Measurements from ENCODE around the gene KMT2E.

KMT2E gene

GRCh38 chr7:105068886-105069285 lies 54.9 kb downstream of the KMT2E start:
- H3K4me3 ChIP-seq (ENCODE audit: low read depth in 1 of 2, low read length in 1 of 2), result no peak overlapping the region
- H3K27me3 ChIP-seq, result no peaks in the 10 kb centered on the region
- no peaks in the 10 kb centered on the region for H3K4me1 ChIP-seq (ENCODE audit: control insufficient read depth in 1 of 2, insufficient read depth in 1 of 2, low read depth in 1 of 2, low read length in 1 of 2)
- peak overlapping the region; percentile 31 for H3K27ac ChIP-seq
- no peaks in the 10 kb centered on the region for H3K9me3 ChIP-seq
- H3K36me3 ChIP-seq, result peaks cover 84% of the 10 kb centered on the region
- TF ChIP-seq CTCF (IDR thresholded peaks at IDR 0.05), result no peak

GRCh38 chr7:105073143-105073542 lies 59.1 kb downstream of the KMT2E start:
- Histone ChIP-seq H3K4me1 (ENCODE audit: control insufficient read depth in 1 of 2, insufficient read depth in 1 of 2, low read depth in 1 of 2, low read length in 1 of 2) (no peaks in the 10 kb centered on the region), H3K4me3 (ENCODE audit: low read depth in 1 of 2, low read length in 1 of 2) (no peak overlapping the region), H3K9me3 (no peaks in the 10 kb centered on the region), H3K27ac (no peak overlapping the region), H3K27me3 (no peaks in the 10 kb centered on the region), H3K36me3 (peaks cover 91% of the 10 kb centered on the region)
- TF ChIP-seq CTCF (IDR thresholded peaks at IDR 0.05), result no peak

- peaks cover 95% of the 10 kb centered on the region for H3K36me3 ChIP-seq
- H3K27ac ChIP-seq, result no peak overlapping the region
- no peak overlapping the region for H3K4me3 ChIP-seq (ENCODE audit: low read depth in 1 of 2, low read length in 1 of 2)
- H3K27me3 ChIP-seq, result no peaks in the 10 kb centered on the region
- TF ChIP-seq CTCF (IDR thresholded peaks at IDR 0.05), result no peak
- no peaks in the 10 kb centered on the region for H3K9me3 ChIP-seq
- no peaks in the 10 kb centered on the region for H3K4me1 ChIP-seq (ENCODE audit: control insufficient read depth in 1 of 2, insufficient read depth in 1 of 2, low read depth in 1 of 2, low read length in 1 of 2)
These were observed 65.3 kb downstream of the KMT2E start for GRCh38 chr7:105079348-105079747.

GRCh38 chr7:105084581-105084980 lies 70.6 kb downstream of the KMT2E start:
- Histone ChIP-seq H3K36me3 (peaks cover 80% of the 10 kb centered on the region), H3K27me3 (no peaks in the 10 kb centered on the region), H3K9me3 (no peaks in the 10 kb centered on the region), H3K4me1 (ENCODE audit: control insufficient read depth in 1 of 2, insufficient read depth in 1 of 2, low read depth in 1 of 2, low read length in 1 of 2) (no peaks in the 10 kb centered on the region), H3K4me3 (ENCODE audit: low read depth in 1 of 2, low read length in 1 of 2) (no peak overlapping the region), H3K27ac (no peak overlapping the region)
- no peak for TF ChIP-seq CTCF (IDR thresholded peaks at IDR 0.05)

GRCh38 chr7:105086850-105087249 lies 72.8 kb downstream of the KMT2E start:
- Histone ChIP-seq H3K9me3 (no peaks in the 10 kb centered on the region), H3K4me3 (ENCODE audit: low read depth in 1 of 2, low read length in 1 of 2) (no peak overlapping the region), H3K36me3 (peaks cover 78% of the 10 kb centered on the region), H3K27ac (no peak overlapping the region), H3K27me3 (no peaks in the 10 kb centered on the region), H3K4me1 (ENCODE audit: control insufficient read depth in 1 of 2, insufficient read depth in 1 of 2, low read depth in 1 of 2, low read length in 1 of 2) (no peaks in the 10 kb centered on the region)
- no peak for TF ChIP-seq CTCF (IDR thresholded peaks at IDR 0.05)

- H3K9me3 ChIP-seq, result no peaks in the 10 kb centered on the region
- no peaks in the 10 kb centered on the region for H3K4me1 ChIP-seq (ENCODE audit: control insufficient read depth in 1 of 2, insufficient read depth in 1 of 2, low read depth in 1 of 2, low read length in 1 of 2)
- no peaks in the 10 kb centered on the region for H3K27me3 ChIP-seq
- H3K4me3 ChIP-seq (ENCODE audit: low read depth in 1 of 2, low read length in 1 of 2), result no peak overlapping the region
- TF ChIP-seq CTCF (IDR thresholded peaks at IDR 0.05), result no peak
- H3K36me3 ChIP-seq, result peaks cover 79% of the 10 kb centered on the region
- peak overlapping the region; percentile 23 for H3K27ac ChIP-seq
These were observed 74.0 kb downstream of the KMT2E start for GRCh38 chr7:105087981-105088380.

All from neutrophil (primary cell).